K562 (cell line): ENCODE data around the gene SNX9. TPM values are rescaled to one million over a fixed set of nuclear protein-coding genes. Genes with fewer than 3 reads are reported as not detected.

Experiments used
- ATAC-seq: fragments of 200-7000 bp; cut with Tn5 transposase; 3 replicates; pipeline ENCODE4 v1.9.1; 2020; ENCODE audit warnings: moderate library complexity
- BruUV-seq: library from RNA; stranded (reverse); fragments of 400-500 nt; replicated peaks from 2 replicates; lab custom pipeline; 2021; lab: Mats Ljungman, UMichigan
- CTCF ChIA-PET: fragments of 300-600 bp; formaldehyde crosslinking; extraction: SDS; loops from one replicate; lab custom pipeline; 2021; ENCODE audit warnings: low intra/inter-chr PET ratio; lab: Yijun Ruan, JAX
- POLR2A ChIA-PET: fragments of 300-600, 350-650 bp; sonication (Branson Sonifier 250); formaldehyde crosslinking; extraction: SDS; loops from one replicate; lab custom pipeline; 2021; ENCODE audit warnings: antibody characterized with exemption, inconsistent platforms; lab: Yijun Ruan, JAX
- DNase-seq, 4 experiments: peaks; one replicate each; pipeline versions ENCODE4 v3.0.0 to v3.0.0-alpha.2; 2011 to 2018; ENCODE audit warnings: low spot score in 3 of 4, mixed read lengths in 3 of 4; ENCODE audit errors: extremely low read depth in 1 of 4
- FAIRE-seq: peaks from 2 replicates; lab custom pipeline; 2011; peaks lifted over from hg19 to GRCh38; lab: Jason Lieb, UNC
- H2AFZ ChIP-seq: 2 replicates; pipeline ENCODE4 v1.6.0; 2011; ENCODE audit warnings: low read depth, low read length, control low read depth, inconsistent platforms
- H3K27ac ChIP-seq: fragments of 200-600 bp; 3 replicates; pipeline ENCODE4 v1.8.0; 2011; ENCODE audit warnings: low read depth, mild to moderate bottlenecking, control low read depth, inconsistent platforms, low read length, moderate library complexity, mixed read lengths; ENCODE audit errors: extremely low read depth
- H3K27me3 ChIP-seq, 2 experiments: fragments of 300-600 bp in 1 of 2; 2 replicates in 1 of 2; 3 replicates in 1 of 2; pipeline versions ENCODE4 v1.6.0 to v1.8.0; 2011; ENCODE audit warnings: inconsistent platforms in 2 of 2, low read length in 2 of 2, mild to moderate bottlenecking in 1 of 2, mixed read lengths in 1 of 2, moderate library complexity in 1 of 2; ENCODE audit not compliant: control insufficient read depth in 2 of 2, insufficient read depth in 2 of 2
- H3K36me3 ChIP-seq: fragments of 300-600 bp; 3 replicates; pipeline ENCODE4 v1.8.0; 2011; ENCODE audit warnings: mild to moderate bottlenecking, low read length, inconsistent platforms; ENCODE audit not compliant: control insufficient read depth, insufficient read depth
- H3K4me1 ChIP-seq, 2 experiments: fragments of 200-600 bp in 1 of 2; replicated peaks in 1 of 2; 2 replicates in 1 of 2; 3 replicates in 1 of 2; pipeline versions ENCODE4 v1.5.1 to v1.8.0; 2011; ENCODE audit warnings: inconsistent platforms in 2 of 2, low read length in 2 of 2, mild to moderate bottlenecking in 1 of 2, mixed read lengths in 1 of 2, moderate library complexity in 1 of 2; ENCODE audit not compliant: control insufficient read depth in 2 of 2, insufficient read depth in 2 of 2
- H3K4me2 ChIP-seq: 2 replicates; pipeline ENCODE4 v1.6.1; 2011; ENCODE audit warnings: low read length, control low read depth, inconsistent platforms, mixed read lengths; ENCODE audit not compliant: insufficient read depth
- H3K4me3 ChIP-seq: fragments of 200-600 bp; sonication (generic), shearing (Covaris generic); 2 replicates; pipeline ENCODE4 v1.5.1; 2016; ENCODE audit warnings: control low read depth, inconsistent platforms
- H3K79me2 ChIP-seq: fragments of 200-600 bp; 3 replicates; pipeline ENCODE4 v1.8.0; 2011; ENCODE audit warnings: low read length, inconsistent platforms; ENCODE audit not compliant: control insufficient read depth, insufficient read depth
- H3K9ac ChIP-seq, 2 experiments: 2 replicates each; pipeline versions ENCODE4 v1.6.0 to v1.6.1; 2011; ENCODE audit warnings: low read depth in 2 of 2, low read length in 2 of 2, control low read depth in 1 of 2, inconsistent platforms in 1 of 2, mild to moderate bottlenecking in 1 of 2, mixed read lengths in 1 of 2; ENCODE audit not compliant: insufficient read depth in 1 of 2
- H3K9me1 ChIP-seq: one replicate; pipeline ENCODE4 v1.6.0; 2011; ENCODE audit warnings: inconsistent platforms, mild to moderate bottlenecking, low read length, moderate library complexity; ENCODE audit not compliant: control insufficient read depth, insufficient read depth
- H3K9me3 ChIP-seq: replicated peaks from 2 replicates; pipeline ENCODE4 v1.5.1; 2011; ENCODE audit warnings: low read depth, low read length, inconsistent platforms; ENCODE audit not compliant: control insufficient read depth, insufficient read depth
- H4K20me1 ChIP-seq: replicated peaks from 2 replicates; pipeline ENCODE4 v1.6.1; 2011; ENCODE audit warnings: low read length, inconsistent platforms, mixed read lengths; ENCODE audit not compliant: control insufficient read depth, insufficient read depth
- ARID2 ChIP-seq: fragments of 450-650 bp; IDR thresholded peaks from 2 replicates; pipeline ENCODE4 v1.6.1; 2017; ENCODE audit warnings: antibody characterized with exemption, mild to moderate bottlenecking
- CBX3 ChIP-seq, 2 experiments: IDR thresholded peaks; 1 replicate in 1 of 2; 2 replicates in 1 of 2; pipeline ENCODE4 v1.6.1; 2012; ENCODE audit warnings: inconsistent platforms in 2 of 2, low read length in 2 of 2, borderline replicate concordance in 1 of 2, control low read depth in 1 of 2
- CHD2 ChIP-seq: IDR thresholded peaks from 2 replicates; pipeline ENCODE4 v1.6.1; 2011; ENCODE audit warnings: low read depth, low read length
- CTBP1 ChIP-seq: fragments of 450-650 bp; IDR thresholded peaks from 2 replicates; pipeline ENCODE4 v1.6.1; 2016; ENCODE audit warnings: borderline replicate concordance
- DEAF1 ChIP-seq: fragments of 450-650 bp; formaldehyde crosslinking; IDR thresholded peaks from 2 replicates; pipeline ENCODE4 v1.4.0; 2020; ENCODE audit warnings: mild to moderate bottlenecking, moderate library complexity
- JUNB ChIP-seq: fragments of 450-650 bp; formaldehyde crosslinking; conservative IDR thresholded peaks from 2 replicates; pipeline ENCODE4 v1.4.0; 2020; ENCODE audit warnings: mild to moderate bottlenecking
- KLF16 ChIP-seq: IDR thresholded peaks from 2 replicates; pipeline ENCODE4 v1.6.1; 2016; ENCODE audit warnings: antibody characterized with exemption
- MLLT1 ChIP-seq, 2 experiments: fragments of 450-650 bp; IDR thresholded peaks; 2 replicates each; pipeline ENCODE4 v1.6.1; 2016
- POLR2AphosphoS2 ChIP-seq: IDR thresholded peaks from 2 replicates; pipeline ENCODE4 v1.6.1; 2012; ENCODE audit warnings: low read length, improper control_type of control experiment
- POLR2G ChIP-seq: fragments of 200-400 bp; formaldehyde crosslinking; IDR thresholded peaks from 2 replicates; pipeline ENCODE4 v1.6.1; 2017; ENCODE audit warnings: low read depth, mild to moderate bottlenecking, antibody characterized with exemption, low read length, moderate library complexity
- RAD21 ChIP-seq, 2 experiments: fragments of 250-450 bp in 1 of 2; fragments of 450-650 bp in 1 of 2; sonication (Bioruptor Pico) in 1 of 2; formaldehyde crosslinking in 1 of 2; IDR thresholded peaks in 1 of 2; conservative IDR thresholded peaks in 1 of 2; 2 replicates each; pipeline versions ENCODE4 v1.4.0 to v1.8.0; 2020 to 2022; ENCODE audit warnings: mild to moderate bottlenecking in 2 of 2, moderate library complexity in 1 of 2
- RBM22 ChIP-seq: fragments of 200-400 bp; formaldehyde crosslinking; IDR thresholded peaks from 2 replicates; pipeline ENCODE4 v1.6.1; 2018; ENCODE audit warnings: low read length, low read depth; ENCODE audit not compliant: poor library complexity, severe bottlenecking
- RBM25 ChIP-seq: fragments of 200-400 bp; formaldehyde crosslinking; IDR thresholded peaks from 2 replicates; pipeline ENCODE4 v1.6.1; 2018; ENCODE audit warnings: low read length, low read depth, moderate library complexity; ENCODE audit not compliant: severe bottlenecking
- SOX6 ChIP-seq: fragments of 450-650 bp; IDR thresholded peaks from 2 replicates; pipeline ENCODE4 v1.6.1; 2014; ENCODE audit warnings: mild to moderate bottlenecking
- STAG1 ChIP-seq: sonication (generic); formaldehyde crosslinking; IDR thresholded peaks from 2 replicates; pipeline ENCODE4 v1.5.0; 2020; ENCODE audit warnings: missing genetic modification reagents, borderline replicate concordance
- WGBS: fragments of 100-300 bp; shearing (Covaris generic); methylation state at CpG from one replicate; pipeline ENCODE4 v1.1.6; 2016; ENCODE audit warnings: low coverage, mixed read lengths; ENCODE audit not compliant: insufficient coverage; ENCODE audit errors: missing lambda C conversion rate; 5-methylcytosine and 5-hydroxymethylcytosine counted together
- in situ Hi-C: fragments of 300-500 bp; cut with MboI; formaldehyde crosslinking; loops from 4 replicates; pipeline ENCODE4 v1.15.0; 2018; ENCODE audit warnings: inconsistent platforms, mixed read lengths
- intact Hi-C: fragments of 100-400 bp; cut with micrococcal nuclease; formaldehyde crosslinking; loops from 2 replicates; pipeline ENCODE4 v1.14.2; 2022
- polyA plus RNA-seq, 8 experiments: library from polyadenylated mRNA; depleted of rRNA in 4 of 8; stranded (reverse) in 5 of 8; unstranded in 3 of 8; fragments of >200 nt; fragmentation: Nextera tagmentation in 2 of 8; fragmentation: Illumina TruSeq in 1 of 8; extraction: Ambion mirVana in 2 of 8; extraction: Trizol in 1 of 8; gene quantifications; 2 replicates each; pipeline versions ENCODE4 v1.2.1 to v1.2.3, GENCODE V29; 2011 to 2014; ENCODE audit warnings: inconsistent platforms in 1 of 8, missing spikeins in 1 of 8
- total RNA-seq, 7 experiments: library from RNA; depleted of rRNA in 6 of 7; stranded (reverse); fragments of >200 nt in 6 of 7; fragmentation: Illumina TruSeq in 2 of 7; extraction: Trizol in 2 of 7; gene quantifications; 2 replicates each; pipeline versions ENCODE4 v1.2.1 to v1.2.3, GENCODE V29; 2011 to 2021; ENCODE audit warnings: low replicate concordance in 1 of 7

Gene SNX9
- total and polyA plus RNA-seq, 9 of the 15 experiments (the other 6 are each of a cell fraction or from before 2014, with no cell fraction given): 6.0 to 81.7 (median 57.1) TPM

GRCh38 chr6:157946865-157947532, 124.0 kb downstream of the SNX9 start:
- Histone ChIP-seq H3K9me1 (no peaks in the 10 kb centered on the region), H3K9me3 (no peaks in the 10 kb centered on the region), H3K4me1 (peaks cover 0 to 6% of the 10 kb centered on the region in 2 experiments; a peak in 3 of 5 replicates), H3K79me2 (no peaks in the 10 kb centered on the region), H3K4me2 (no peak overlapping the region), H2AFZ (no peak overlapping the region), H3K9ac (0 out of 4 replicates have a peak overlapping the region, but pooled peaks of 1 of the 2 experiments have one; percentile 18), H3K36me3 (peaks cover 42% of the 10 kb centered on the region), H4K20me1 (no peaks in the 10 kb centered on the region), H3K27ac (no peak overlapping the region), H3K4me3 (no peak overlapping the region), H3K27me3 (0 out of 5 replicates have a peak, but pooled peaks cover 2 to 4% of the 10 kb centered on the region in 2 experiments)
- intact Hi-C loops (loop anchor here (1.0 to 10.0 kb wide), 5 partner anchors 125 to 632 kb away; no protein-coding TSS in a partner anchor), in situ Hi-C loops (no loop called here)
- no TSS peak for BruUV-seq
- peak; percentile 92 for ATAC-seq
- POLR2A ChIA-PET: interaction anchor here (0.6 to 3.1 kb wide), 6 partner anchors 9 to 724 kb away, joined by 3 to 6 read pairs (median 3); no protein-coding TSS in a partner anchor
- FAIRE-seq: peak; percentile 75
- DNase-seq: peak in 2 of 4 experiments; percentile 59 to 64
- WGBS: 58% methylated on average over 5 of the region's 5 CpGs
- CTCF ChIA-PET: interaction anchor here (0.7 kb wide), 1 partner anchor 633 kb away, joined by 3 read pairs; no protein-coding TSS in a partner anchor
- peak; percentile 80 to 90 for TF ChIP-seq RAD21 (CRISPR knock-in tag; conservative IDR thresholded peaks at IDR 0.05 in 1 of 2, IDR thresholded peaks at IDR 0.05 in 1 of 2)
- peak; percentile 92 for TF ChIP-seq STAG1 (CRISPR knock-in tag)
- TF ChIP-seq SOX6: peak; percentile 41; the same call in 1 of the 2 replicates
- TF ChIP-seq CTBP1: peak; percentile 24; the same call in 1 of the 2 replicates
- TF ChIP-seq CBX3 (IDR thresholded peaks at IDR 0.05; ENCODE audit: borderline replicate concordance in 1 of 2, low read length in 2 of 2): 0 out of 3 replicates have a peak, but pooled peaks of 1 of the 2 experiments have one; percentile 22
- peak; percentile 21; the same call in 1 of the 2 replicates for TF ChIP-seq CHD2
- TF ChIP-seq DEAF1: peak; percentile 69
- peak; percentile 13 for TF ChIP-seq RBM22
- TF ChIP-seq POLR2G: peak; percentile 49; the same call in 1 of the 2 replicates
- TF ChIP-seq MLLT1 (IDR thresholded peaks at IDR 0.05): no peak
- 0 out of 2 replicates have a peak, but pooled peaks have one; percentile 48 for TF ChIP-seq ARID2
- TF ChIP-seq POLR2AphosphoS2: peak; percentile 70
- TF ChIP-seq RBM25: peak; percentile 4
- no peak for TF ChIP-seq KLF16
- TF ChIP-seq JUNB (CRISPR knock-in tag): no peak
